Neural cell (in vitro differentiated cells): ENCODE measurements around the gene SEPTIN7. TPM values are rescaled to one million over a fixed set of nuclear protein-coding genes. Genes with fewer than 3 reads are reported as not detected.
A peak's percentile ranks its signal among the peaks of the same experiment; 100 is the strongest.

Experiments
- H2AFZ ChIP-seq: fragments of 200-600, 300-800 bp; sonication (generic), shearing (Covaris generic); 2 replicates; pipeline ENCODE4 v1.6.0; 2014; ENCODE audit warnings: low read depth, mild to moderate bottlenecking, antibody characterized with exemption, low read length, moderate library complexity
- H3F3A ChIP-seq: fragments of 200-600 bp; shearing (Covaris generic); 2 replicates; pipeline ENCODE4 v1.6.1; 2016; ENCODE audit warnings: mild to moderate bottlenecking, moderate library complexity, mixed read lengths, antibody characterized with exemption, low read length; ENCODE audit not compliant: insufficient read depth, poor library complexity, severe bottlenecking
- H3K27ac ChIP-seq: fragments of 200-600, 300-800 bp; sonication (generic), shearing (Covaris generic); 2 replicates; pipeline ENCODE4 v1.5.1; 2014; ENCODE audit warnings: mild to moderate bottlenecking, low read length, moderate library complexity
- H3K27me3 ChIP-seq: fragments of 300-800, 200-600 bp; sonication (generic), shearing (Covaris generic); 2 replicates; pipeline ENCODE4 v1.6.0; 2014; ENCODE audit warnings: mild to moderate bottlenecking, low read depth, low read length, moderate library complexity; ENCODE audit not compliant: insufficient read depth
- H3K36me3 ChIP-seq: fragments of 300-800, 200-600 bp; sonication (generic), shearing (Covaris generic); 2 replicates; pipeline ENCODE4 v1.5.1; 2014; ENCODE audit warnings: mild to moderate bottlenecking, antibody characterized with exemption, low read length, moderate library complexity; ENCODE audit not compliant: insufficient read depth
- H3K4me2 ChIP-seq: fragments of 300-800, 200-600 bp; sonication (generic), shearing (Covaris generic); 2 replicates; pipeline ENCODE4 v1.6.0; 2014; ENCODE audit warnings: mild to moderate bottlenecking, low read length
- H3K4me3 ChIP-seq: fragments of 300-800, 200-600 bp; sonication (generic), shearing (Covaris generic); 2 replicates; pipeline ENCODE4 v1.5.1; 2014; ENCODE audit warnings: mild to moderate bottlenecking, low read length, moderate library complexity
- H3K79me2 ChIP-seq: fragments of 200-600 bp; shearing (Covaris generic); replicated peaks from 2 replicates; pipeline ENCODE4 v1.6.0; 2014; ENCODE audit warnings: mild to moderate bottlenecking, low read length, moderate library complexity; ENCODE audit not compliant: insufficient read depth
- H3K9ac ChIP-seq: fragments of 300-800, 200-600 bp; sonication (generic), shearing (Covaris generic); 2 replicates; pipeline ENCODE4 v1.6.1; 2016; ENCODE audit warnings: mild to moderate bottlenecking, low read length, mixed read lengths
- H3K9me2 ChIP-seq: fragments of 200-600 bp; shearing (Covaris generic); 2 replicates; pipeline ENCODE4 v1.6.1; 2016; ENCODE audit warnings: mild to moderate bottlenecking, low read length, mixed read lengths; ENCODE audit not compliant: insufficient read depth
- H3K9me3 ChIP-seq: fragments of 200-600, 300-800 bp; sonication (generic), shearing (Covaris generic); 2 replicates; pipeline ENCODE4 v1.6.1; 2016; ENCODE audit warnings: mild to moderate bottlenecking, mixed run types, low read length, moderate library complexity, mixed read lengths
- H4K20me1 ChIP-seq: fragments of 200-600 bp; shearing (Covaris generic); 2 replicates; pipeline ENCODE4 v1.6.1; 2016; ENCODE audit warnings: mild to moderate bottlenecking, mixed run types; ENCODE audit not compliant: insufficient read depth
- EP300 ChIP-seq: fragments of 450-650 bp; conservative IDR thresholded peaks from 2 replicates; pipeline ENCODE4 v1.6.1; 2014; ENCODE audit warnings: antibody characterized with exemption, mild to moderate bottlenecking, moderate library complexity; ENCODE audit not compliant: poor library complexity, severe bottlenecking
- EZH2 ChIP-seq: fragments of 200-600, 300-800 bp; shearing (Covaris generic), sonication (generic); IDR thresholded peaks from 2 replicates; pipeline ENCODE4 v1.6.1; 2014; ENCODE audit warnings: antibody characterized with exemption, low read length, borderline replicate concordance, mild to moderate bottlenecking; ENCODE audit not compliant: insufficient read depth, poor library complexity, severe bottlenecking
- MXI1 ChIP-seq: fragments of 450-650 bp; conservative IDR thresholded peaks from 2 replicates; pipeline ENCODE4 v1.6.1; 2014; ENCODE audit warnings: antibody characterized with exemption, mild to moderate bottlenecking; ENCODE audit not compliant: poor library complexity, severe bottlenecking
- POLR2AphosphoS5 ChIP-seq: IDR thresholded peaks from 2 replicates; pipeline ENCODE4 v1.6.1; 2012
- RAD21 ChIP-seq: fragments of 450-650 bp; conservative IDR thresholded peaks from 2 replicates; pipeline ENCODE4 v1.6.1; 2014; ENCODE audit warnings: antibody characterized with exemption, mild to moderate bottlenecking, moderate library complexity
- SMC3 ChIP-seq: fragments of 450-650 bp; conservative IDR thresholded peaks from 2 replicates; pipeline ENCODE4 v1.6.1; 2014; ENCODE audit warnings: antibody characterized with exemption, mild to moderate bottlenecking, moderate library complexity; ENCODE audit not compliant: poor library complexity
- TAF1 ChIP-seq: IDR thresholded peaks from 2 replicates; pipeline ENCODE4 v1.6.1; 2012; ENCODE audit warnings: low read depth
- polyA plus RNA-seq: library from polyadenylated mRNA; depleted of rRNA; stranded (reverse); fragments of >200 nt; gene quantifications from 2 replicates; pipeline ENCODE4 v1.2.3, GENCODE V29; 2014
- TF ChIP-seq, protein P1 (sequence below): IDR thresholded peaks from 2 replicates; pipeline ENCODE4 v1.6.1; 2012; ENCODE audit warnings: borderline replicate concordance
- TF ChIP-seq, protein P2 (sequence below): fragments of 450-650 bp; IDR thresholded peaks from 2 replicates; pipeline ENCODE4 v1.5.1; 2014; ENCODE audit warnings: antibody characterized with exemption, mild to moderate bottlenecking, moderate library complexity; ENCODE audit not compliant: poor library complexity, severe bottlenecking

The SEPTIN7 gene
- polyA plus RNA-seq, 1 donor from 2014 or later, result 492 TPM

DNA sequence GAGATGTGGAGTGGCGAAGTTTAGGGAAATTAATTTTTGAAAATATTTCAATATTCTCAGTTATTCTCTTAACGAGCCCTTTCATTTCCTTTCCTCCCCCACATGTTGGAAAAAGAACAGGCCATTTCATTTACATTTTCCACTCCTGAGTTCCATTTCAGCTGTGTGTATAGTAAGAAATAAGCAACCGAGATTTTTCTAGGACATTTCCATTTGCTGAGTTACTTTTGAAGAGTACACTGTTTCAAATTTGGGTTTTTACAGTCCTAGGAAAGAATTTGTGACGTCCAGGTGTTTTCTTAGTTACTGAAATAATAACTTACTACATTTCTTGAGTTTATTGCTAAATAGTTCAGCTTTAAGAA lies 1.2 kb downstream of the SEPTIN7 start:
- peak overlapping the region; percentile 95 for H3K27ac ChIP-seq
- H3K4me3 ChIP-seq, result peak overlapping the region; percentile 91
- H3K4me2 ChIP-seq, result peak overlapping the region; percentile 74
- peaks cover 3% of the 10 kb centered on the region for H3F3A ChIP-seq
- peaks cover 54% of the 10 kb centered on the region for H3K79me2 ChIP-seq
- H3K9ac ChIP-seq, result peak overlapping the region; percentile 96
- no peaks in the 10 kb centered on the region for H3K27me3 ChIP-seq
- no peak overlapping the region for H2AFZ ChIP-seq
- H4K20me1 ChIP-seq, result peaks cover 3% of the 10 kb centered on the region
- H3K9me3 ChIP-seq, result no peaks in the 10 kb centered on the region
- no peaks in the 10 kb centered on the region for H3K36me3 ChIP-seq
- no peaks in the 10 kb centered on the region for H3K9me2 ChIP-seq
- TF ChIP-seq RAD21, result peak; percentile 0
- TF ChIP-seq, protein P1, sequence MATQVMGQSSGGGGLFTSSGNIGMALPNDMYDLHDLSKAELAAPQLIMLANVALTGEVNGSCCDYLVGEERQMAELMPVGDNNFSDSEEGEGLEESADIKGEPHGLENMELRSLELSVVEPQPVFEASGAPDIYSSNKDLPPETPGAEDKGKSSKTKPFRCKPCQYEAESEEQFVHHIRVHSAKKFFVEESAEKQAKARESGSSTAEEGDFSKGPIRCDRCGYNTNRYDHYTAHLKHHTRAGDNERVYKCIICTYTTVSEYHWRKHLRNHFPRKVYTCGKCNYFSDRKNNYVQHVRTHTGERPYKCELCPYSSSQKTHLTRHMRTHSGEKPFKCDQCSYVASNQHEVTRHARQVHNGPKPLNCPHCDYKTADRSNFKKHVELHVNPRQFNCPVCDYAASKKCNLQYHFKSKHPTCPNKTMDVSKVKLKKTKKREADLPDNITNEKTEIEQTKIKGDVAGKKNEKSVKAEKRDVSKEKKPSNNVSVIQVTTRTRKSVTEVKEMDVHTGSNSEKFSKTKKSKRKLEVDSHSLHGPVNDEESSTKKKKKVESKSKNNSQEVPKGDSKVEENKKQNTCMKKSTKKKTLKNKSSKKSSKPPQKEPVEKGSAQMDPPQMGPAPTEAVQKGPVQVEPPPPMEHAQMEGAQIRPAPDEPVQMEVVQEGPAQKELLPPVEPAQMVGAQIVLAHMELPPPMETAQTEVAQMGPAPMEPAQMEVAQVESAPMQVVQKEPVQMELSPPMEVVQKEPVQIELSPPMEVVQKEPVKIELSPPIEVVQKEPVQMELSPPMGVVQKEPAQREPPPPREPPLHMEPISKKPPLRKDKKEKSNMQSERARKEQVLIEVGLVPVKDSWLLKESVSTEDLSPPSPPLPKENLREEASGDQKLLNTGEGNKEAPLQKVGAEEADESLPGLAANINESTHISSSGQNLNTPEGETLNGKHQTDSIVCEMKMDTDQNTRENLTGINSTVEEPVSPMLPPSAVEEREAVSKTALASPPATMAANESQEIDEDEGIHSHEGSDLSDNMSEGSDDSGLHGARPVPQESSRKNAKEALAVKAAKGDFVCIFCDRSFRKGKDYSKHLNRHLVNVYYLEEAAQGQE, result no peak

DNA sequence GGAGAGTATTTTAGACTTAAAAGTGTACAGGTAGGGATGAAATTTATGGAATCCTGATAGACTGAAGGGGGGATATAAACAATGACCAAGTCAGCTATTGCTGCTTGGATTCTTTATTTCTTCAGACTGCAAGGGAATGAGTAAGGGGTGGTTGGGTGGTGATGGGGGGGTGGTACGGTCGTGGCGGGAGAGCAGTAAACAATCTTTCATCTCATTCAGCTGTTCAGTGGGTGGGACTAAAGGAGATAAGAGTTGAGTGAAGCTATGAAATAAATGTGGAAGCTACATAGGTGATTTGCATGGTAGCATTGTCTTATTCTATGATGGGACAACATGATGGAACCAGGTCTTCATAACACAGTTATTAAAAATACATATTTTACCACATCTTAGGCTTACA lies 1.8 kb downstream of the SEPTIN7 start:
- Histone ChIP-seq H3K4me3 (peak overlapping the region; percentile 91), H3F3A (peaks cover 3% of the 10 kb centered on the region)

DNA sequence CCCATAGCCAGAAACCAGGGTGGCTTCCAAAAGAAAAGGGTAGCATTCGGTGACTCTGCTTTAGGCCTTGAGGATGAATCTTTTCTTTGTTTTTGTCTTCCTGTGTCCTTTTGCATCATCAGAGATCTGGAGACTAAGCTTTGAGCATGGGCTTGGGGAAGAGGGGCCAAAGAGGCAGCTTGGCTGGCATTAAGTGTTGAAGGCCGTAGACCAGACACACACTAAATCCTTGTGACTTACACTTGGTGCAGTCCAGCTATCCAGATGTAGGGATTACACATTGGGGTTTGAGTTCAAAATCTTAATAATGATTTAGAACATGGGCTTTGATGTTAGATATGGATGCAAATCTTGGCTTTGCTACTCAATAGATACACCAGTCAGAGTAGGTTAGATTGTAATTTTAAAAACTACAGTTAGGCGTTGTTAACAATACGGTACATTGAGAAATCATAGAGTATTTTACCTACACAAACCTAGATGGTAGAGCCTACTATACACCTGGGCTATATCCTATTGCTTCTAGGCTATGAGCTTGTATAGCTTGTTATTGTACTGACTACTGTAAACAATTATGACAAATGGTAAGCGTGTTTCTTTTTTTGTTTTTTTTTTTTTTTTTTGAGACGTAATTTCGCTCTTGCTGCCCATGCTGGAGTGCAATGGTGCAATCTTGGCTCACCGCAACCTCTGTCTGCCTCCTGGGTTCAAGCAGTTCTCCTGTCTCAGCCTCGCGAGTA lies 3.5 kb downstream of the SEPTIN7 start:
- Histone ChIP-seq H3K9me2 (no peaks in the 10 kb centered on the region), H3K9me3 (no peaks in the 10 kb centered on the region), H3K4me3 (peak overlapping the region; percentile 91), H3K9ac (no peak overlapping the region), H3F3A (peaks cover 3% of the 10 kb centered on the region), H4K20me1 (peaks cover 5% of the 10 kb centered on the region), H3K27ac (no peak overlapping the region), H3K4me2 (peak overlapping the region; percentile 74), H3K27me3 (no peaks in the 10 kb centered on the region), H3K79me2 (peaks cover 68% of the 10 kb centered on the region), H2AFZ (no peak overlapping the region), H3K36me3 (no peaks in the 10 kb centered on the region)
- TF ChIP-seq, protein P2, sequence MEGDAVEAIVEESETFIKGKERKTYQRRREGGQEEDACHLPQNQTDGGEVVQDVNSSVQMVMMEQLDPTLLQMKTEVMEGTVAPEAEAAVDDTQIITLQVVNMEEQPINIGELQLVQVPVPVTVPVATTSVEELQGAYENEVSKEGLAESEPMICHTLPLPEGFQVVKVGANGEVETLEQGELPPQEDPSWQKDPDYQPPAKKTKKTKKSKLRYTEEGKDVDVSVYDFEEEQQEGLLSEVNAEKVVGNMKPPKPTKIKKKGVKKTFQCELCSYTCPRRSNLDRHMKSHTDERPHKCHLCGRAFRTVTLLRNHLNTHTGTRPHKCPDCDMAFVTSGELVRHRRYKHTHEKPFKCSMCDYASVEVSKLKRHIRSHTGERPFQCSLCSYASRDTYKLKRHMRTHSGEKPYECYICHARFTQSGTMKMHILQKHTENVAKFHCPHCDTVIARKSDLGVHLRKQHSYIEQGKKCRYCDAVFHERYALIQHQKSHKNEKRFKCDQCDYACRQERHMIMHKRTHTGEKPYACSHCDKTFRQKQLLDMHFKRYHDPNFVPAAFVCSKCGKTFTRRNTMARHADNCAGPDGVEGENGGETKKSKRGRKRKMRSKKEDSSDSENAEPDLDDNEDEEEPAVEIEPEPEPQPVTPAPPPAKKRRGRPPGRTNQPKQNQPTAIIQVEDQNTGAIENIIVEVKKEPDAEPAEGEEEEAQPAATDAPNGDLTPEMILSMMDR, result no peak
- TF ChIP-seq POLR2AphosphoS5, result no peak
- no peak for TF ChIP-seq EP300
- TF ChIP-seq MXI1, result no peak

More for the DNA sequence above, 1.8 kb downstream of the SEPTIN7 start:
- no peaks in the 10 kb centered on the region for H3K27me3 ChIP-seq
- peak overlapping the region; percentile 96 for H3K9ac ChIP-seq
- H3K36me3 ChIP-seq, result no peaks in the 10 kb centered on the region
- H3K9me2 ChIP-seq, result no peaks in the 10 kb centered on the region
- H3K27ac ChIP-seq, result peak overlapping the region; percentile 95
- peak overlapping the region; percentile 74 for H3K4me2 ChIP-seq
- no peak overlapping the region for H2AFZ ChIP-seq
- TF ChIP-seq MXI1 (no peak), EZH2 (no peak), POLR2AphosphoS5 (no peak), TAF1 (no peak), RAD21 (no peak), SMC3 (no peak)
- H3K9me3 ChIP-seq, result no peaks in the 10 kb centered on the region
- H3K79me2 ChIP-seq, result peaks cover 55% of the 10 kb centered on the region
- peaks cover 3% of the 10 kb centered on the region for H4K20me1 ChIP-seq
